HEK293T (cell line): Measurements from ENCODE around the gene CDCP1.

Experiments used
- CTCF ChIA-PET: fragments of 350-600 bp; formaldehyde crosslinking; extraction: SDS; loops from one replicate; lab custom pipeline; 2021; ENCODE audit warnings: antibody characterized with exemption, inconsistent platforms; lab: Yijun Ruan, JAX
- POLR2A ChIA-PET: fragments of 350-600 bp; formaldehyde crosslinking; extraction: SDS; loops from one replicate; lab custom pipeline; 2020; ENCODE audit warnings: antibody characterized with exemption, inconsistent platforms; lab: Yijun Ruan, JAX
- DNase-seq: peaks from one replicate; pipeline ENCODE4 v3.0.0; 2012; ENCODE audit warnings: mixed read lengths; ENCODE audit errors: extremely low spot score
- ARNT ChIP-seq: fragments of 450-650 bp; IDR thresholded peaks from 2 replicates; pipeline ENCODE4 v1.6.1; 2017; ENCODE audit warnings: mild to moderate bottlenecking
- BHLHE40 ChIP-seq: fragments of 450-650 bp; IDR thresholded peaks from 2 replicates; pipeline ENCODE4 v1.6.1; 2016; ENCODE audit warnings: mild to moderate bottlenecking, moderate library complexity, borderline replicate concordance
- CTBP1 ChIP-seq: fragments of 450-650 bp; IDR thresholded peaks from 2 replicates; pipeline ENCODE4 v1.6.1; 2016; ENCODE audit warnings: borderline replicate concordance
- ELF4 ChIP-seq: fragments of 450-650 bp; IDR thresholded peaks from 2 replicates; pipeline ENCODE4 v1.6.1; 2017; ENCODE audit warnings: antibody characterized with exemption
- FOXA1 ChIP-seq: fragments of 450-650 bp; IDR thresholded peaks from 2 replicates; pipeline ENCODE4 v1.6.1; 2016; ENCODE audit warnings: mild to moderate bottlenecking
- FOXK2 ChIP-seq: fragments of 450-650 bp; IDR thresholded peaks from 2 replicates; pipeline ENCODE4 v1.6.1; 2016; ENCODE audit warnings: mild to moderate bottlenecking
- FOXM1 ChIP-seq: fragments of 450-650 bp; IDR thresholded peaks from 2 replicates; pipeline ENCODE4 v1.6.1; 2017; ENCODE audit warnings: mild to moderate bottlenecking, borderline replicate concordance
- HDGF ChIP-seq: fragments of 450-650 bp; IDR thresholded peaks from 2 replicates; pipeline ENCODE4 v1.6.1; 2017; ENCODE audit warnings: antibody characterized with exemption, borderline replicate concordance
- L3MBTL2 ChIP-seq: fragments of 450-650 bp; conservative IDR thresholded peaks from 2 replicates; pipeline ENCODE4 v1.6.1; 2016; ENCODE audit warnings: mild to moderate bottlenecking
- LEF1 ChIP-seq: fragments of 450-650 bp; IDR thresholded peaks from 2 replicates; pipeline ENCODE4 v1.6.1; 2017; ENCODE audit warnings: mild to moderate bottlenecking, borderline replicate concordance
- NFRKB ChIP-seq: fragments of 450-650 bp; IDR thresholded peaks from 2 replicates; pipeline ENCODE4 v1.6.1; 2016; ENCODE audit warnings: mild to moderate bottlenecking, moderate library complexity
- PKNOX1 ChIP-seq: fragments of 450-650 bp; IDR thresholded peaks from 2 replicates; pipeline ENCODE4 v1.6.1; 2016
- SP1 ChIP-seq: fragments of 450-650 bp; IDR thresholded peaks from 2 replicates; pipeline ENCODE4 v1.6.1; 2017
- SUZ12 ChIP-seq: fragments of 450-650 bp; IDR thresholded peaks from 2 replicates; pipeline ENCODE4 v1.6.1; 2016; ENCODE audit warnings: mild to moderate bottlenecking
- TARDBP ChIP-seq: fragments of 450-650 bp; IDR thresholded peaks from 2 replicates; pipeline ENCODE4 v1.6.1; 2016
- ZNF384 ChIP-seq: fragments of 450-650 bp; IDR thresholded peaks from 2 replicates; pipeline ENCODE4 v1.6.1; 2016

CDCP1 gene

GRCh38 chr3:45127130-45127822 is 18.9 kb downstream of the CDCP1 start:
- ChIA-PET POLR2A (no interaction called here), CTCF (interaction anchor here (0.6 to 0.9 kb wide), 2 partner anchors 12 to 89 kb away, joined by 4 read pairs; no protein-coding TSS in a partner anchor)
- no peak for TF ChIP-seq SP1
- no peak for TF ChIP-seq ZNF384
- TF ChIP-seq ELF4, result no peak
- TF ChIP-seq SUZ12, result no peak
- no peak for TF ChIP-seq PKNOX1
- no peak for TF ChIP-seq TARDBP
- no peak for TF ChIP-seq L3MBTL2
- no peak for TF ChIP-seq FOXK2
- TF ChIP-seq FOXM1, result no peak
- no peak for TF ChIP-seq CTBP1
- TF ChIP-seq NFRKB, result no peak
- no peak for TF ChIP-seq BHLHE40
- TF ChIP-seq ARNT, result no peak
- no peak for TF ChIP-seq HDGF
- DNase-seq, result no peak

GRCh38 chr3:45126730-45127129 is 19.4 kb downstream of the CDCP1 start:
- ChIA-PET POLR2A (no interaction called here), CTCF (interaction anchor here (0.9 kb wide), 1 partner anchor 88 kb away, joined by 4 read pairs; no protein-coding TSS in a partner anchor)
- no peak for TF ChIP-seq FOXM1
- TF ChIP-seq ELF4, result no peak
- no peak for TF ChIP-seq L3MBTL2
- TF ChIP-seq FOXA1, result no peak
- no peak for TF ChIP-seq FOXK2
- no peak for TF ChIP-seq ZNF384
- TF ChIP-seq HDGF, result no peak
- no peak for TF ChIP-seq SP1
- no peak for TF ChIP-seq LEF1
- no peak for TF ChIP-seq ARNT
- TF ChIP-seq PKNOX1, result no peak
- no peak for DNase-seq

GRCh38 chr3:45125550-45126026 is 20.6 kb downstream of the CDCP1 start:
- ChIA-PET POLR2A (no interaction called here), CTCF (no interaction called here)
- no peak for TF ChIP-seq CTBP1
- TF ChIP-seq ZNF384, result no peak
- TF ChIP-seq ELF4, result no peak
- no peak for TF ChIP-seq NFRKB
- no peak for TF ChIP-seq L3MBTL2
- TF ChIP-seq ARNT, result no peak
- TF ChIP-seq FOXM1, result no peak
- no peak for TF ChIP-seq HDGF
- TF ChIP-seq SP1, result no peak
- TF ChIP-seq FOXA1, result no peak
- no peak for TF ChIP-seq BHLHE40
- no peak for TF ChIP-seq TARDBP
- TF ChIP-seq FOXK2, result no peak
- no peak for TF ChIP-seq PKNOX1
- no peak for TF ChIP-seq SUZ12
- no peak for TF ChIP-seq LEF1
- no peak for DNase-seq

GRCh38 chr3:45124956-45125355 is 21.2 kb downstream of the CDCP1 start:
- TF ChIP-seq ARNT (no peak), PKNOX1 (no peak), ZNF384 (no peak), ELF4 (no peak), FOXA1 (no peak), BHLHE40 (no peak), L3MBTL2 (no peak), HDGF (no peak), CTBP1 (no peak), SUZ12 (no peak), FOXK2 (no peak), TARDBP (no peak), LEF1 (no peak), NFRKB (no peak)
- POLR2A ChIA-PET, result no interaction called here
- CTCF ChIA-PET, result no interaction called here
- no peak for DNase-seq

GRCh38 chr3:45124352-45124751 is 21.8 kb downstream of the CDCP1 start:
- no peak for DNase-seq
- TF ChIP-seq CTBP1 (no peak), ARNT (no peak), BHLHE40 (no peak), FOXM1 (no peak), TARDBP (no peak), PKNOX1 (no peak), FOXK2 (no peak), ELF4 (no peak)
- POLR2A ChIA-PET, result no interaction called here
- CTCF ChIA-PET, result no interaction called here
